IPS-NIHi11 (cell line): ENCODE measurements around the gene COX7A2L.
"Not testable (repeated sequence)": the region's sequence is repeated elsewhere in the genome, so short reads cannot be mapped to it uniquely, and the experiment has no call there.

ENCODE experiments used
- DNase-seq: peaks from one replicate; pipeline ENCODE4 v3.0.0; 2012; ENCODE audit warnings: mixed read lengths, low spot score

Gene COX7A2L

GRCh38 chr2:42367835-42368234, 6.8 kb upstream of the COX7A2L start:
- DNase-seq, result no peak

DNA sequence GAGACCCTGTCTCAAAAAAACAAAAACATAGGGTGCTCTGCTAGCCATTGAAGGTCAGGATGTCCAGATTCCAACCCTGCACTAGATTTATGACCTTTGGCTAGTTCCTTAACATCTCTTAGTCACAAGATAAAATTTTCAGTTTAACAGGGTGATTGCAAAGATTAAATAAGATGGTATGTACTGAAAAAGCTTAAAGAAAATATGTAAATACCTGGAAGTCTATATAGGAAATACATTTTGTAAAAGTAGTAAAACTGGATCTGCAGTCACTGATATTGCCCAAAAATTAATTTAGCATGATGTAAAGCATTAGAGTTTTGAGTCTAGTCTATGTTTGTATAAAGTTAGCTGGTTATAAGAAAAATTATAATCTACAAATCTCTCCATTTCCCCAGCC, 5.4 kb upstream of the COX7A2L start:
- DNase-seq, result no peak

- DNase-seq, result no peak
Measured at GRCh38 chr2:42364658-42365057, 3.6 kb upstream of the COX7A2L start.

- no peak for DNase-seq
Measured at GRCh38 chr2:42363413-42363812, 2.4 kb upstream of the COX7A2L start.

DNA sequence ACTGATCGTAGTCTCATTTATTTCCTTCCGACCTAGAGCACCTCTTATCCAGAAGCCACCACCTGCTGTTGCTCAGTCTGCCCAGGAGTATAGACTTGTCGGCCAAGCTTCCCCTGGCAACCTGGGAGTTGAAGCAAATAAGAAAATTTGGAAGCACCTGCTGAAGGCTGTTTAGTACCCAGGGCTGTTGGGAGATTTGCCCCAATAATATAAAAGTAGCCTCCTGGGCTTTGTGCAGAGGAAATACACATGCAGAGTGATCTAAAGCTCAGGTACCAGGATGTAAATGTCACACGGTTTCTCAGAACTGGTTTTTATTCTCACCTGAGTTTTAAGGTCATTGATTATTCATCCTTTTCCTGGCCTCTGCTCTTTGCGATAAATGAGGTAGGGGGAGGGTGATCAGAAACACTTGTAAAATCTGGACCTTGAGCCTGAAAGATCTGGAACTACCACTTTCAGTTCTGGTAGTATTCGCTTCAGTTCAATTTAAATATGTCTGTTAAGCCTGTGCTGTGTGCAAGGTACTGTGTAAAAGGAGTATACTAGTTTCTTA, 789 bp upstream of the COX7A2L start:
- DNase-seq, result no peak

DNA sequence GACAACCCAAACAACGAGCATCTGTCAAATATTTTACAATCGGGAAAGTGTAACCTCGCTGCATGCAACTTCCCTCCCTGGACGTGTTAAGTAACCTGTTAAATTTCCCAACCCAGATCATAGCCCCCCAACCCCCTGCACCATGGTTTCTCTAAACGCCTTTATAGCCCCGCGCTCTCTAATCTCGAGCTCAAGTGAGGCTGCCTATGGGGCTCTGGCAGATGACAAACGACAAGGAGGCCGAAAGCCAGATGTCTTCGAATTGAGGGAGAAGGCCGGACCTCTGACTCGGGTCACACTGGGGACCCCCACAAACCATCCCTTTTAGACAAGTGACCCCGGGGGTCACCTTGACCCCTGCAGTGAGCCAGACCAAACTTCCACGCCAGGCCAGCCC, 526 bp downstream of the COX7A2L start:
- no peak for DNase-seq

DNA sequence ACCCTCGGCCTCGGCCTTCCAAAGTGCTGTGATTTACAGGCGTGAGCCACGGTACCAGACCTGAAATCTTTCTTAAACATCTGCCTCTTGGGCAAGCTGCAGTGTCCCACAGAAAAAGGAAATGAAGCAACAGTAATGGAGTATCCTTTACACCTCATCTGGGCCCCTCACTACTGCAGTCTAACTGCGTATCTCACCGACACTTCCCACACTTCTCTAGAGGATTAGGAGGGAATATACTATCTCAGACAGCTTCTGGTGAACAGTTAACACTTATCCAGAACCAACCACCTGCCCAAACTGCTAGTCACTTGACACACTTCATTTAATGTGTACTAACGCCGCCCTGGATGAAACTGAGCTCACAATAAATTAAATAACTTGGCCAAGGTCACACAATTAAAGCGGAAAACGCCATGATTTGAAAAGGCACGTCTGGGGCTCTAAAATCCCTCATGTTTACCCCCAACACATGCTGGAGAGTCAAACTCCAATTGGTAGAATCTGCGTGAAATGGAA, 993 bp downstream of the COX7A2L start:
- no peak for DNase-seq

- no peak for DNase-seq
Measured at GRCh38 chr2:42359304-42359964, 1.6 kb downstream of the COX7A2L start.

DNA sequence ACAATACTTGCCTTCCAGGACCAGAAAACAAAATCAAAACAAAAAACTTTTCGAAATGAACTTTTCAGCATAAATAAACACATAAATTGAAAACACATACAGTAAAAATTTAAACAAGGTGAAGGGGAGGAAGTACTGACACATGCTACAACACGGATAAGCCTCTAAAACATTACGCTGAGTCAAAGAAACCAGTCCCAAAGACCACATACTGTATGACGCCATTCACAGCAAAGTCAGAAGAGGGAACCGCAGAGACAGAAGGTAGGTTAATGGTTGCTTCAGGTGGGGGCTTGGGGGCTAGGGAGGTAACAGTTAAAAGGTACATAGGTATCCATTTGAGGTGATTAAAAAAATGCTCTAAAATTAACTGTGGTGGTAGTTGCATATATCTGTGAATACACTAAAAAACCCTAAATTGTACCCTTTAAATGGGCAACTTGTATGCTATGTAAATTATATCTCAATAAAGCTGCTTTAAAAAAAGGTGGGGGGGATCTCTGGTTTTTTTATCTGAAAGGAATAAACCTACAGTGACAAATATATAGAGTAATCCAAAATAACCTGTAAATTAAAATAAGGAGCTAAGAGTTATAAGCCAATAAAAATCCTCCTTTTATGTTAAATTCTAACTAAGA, 7.1 kb downstream of the COX7A2L start:
- DNase-seq, result no peak

DNA sequence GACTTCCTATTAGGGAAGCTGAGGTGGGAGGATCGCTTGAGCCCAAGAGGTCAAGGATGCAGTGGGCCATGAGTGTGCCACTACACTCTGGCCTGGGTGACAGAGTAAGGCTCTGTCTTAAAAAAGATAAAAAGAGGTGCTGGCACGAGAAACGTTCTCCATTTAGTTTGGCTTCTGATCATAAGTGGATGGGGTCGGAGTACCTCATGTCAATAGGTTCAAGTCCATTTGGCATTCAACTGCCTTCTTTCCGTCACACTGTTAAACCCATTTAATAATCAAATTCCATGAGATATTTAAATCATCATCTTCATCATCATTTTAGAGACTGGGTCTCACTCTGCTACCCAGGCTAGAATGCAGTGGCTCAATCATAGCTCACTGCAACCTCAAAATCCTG, 9.2 kb downstream of the COX7A2L start:
- DNase-seq, result no peak

DNA sequence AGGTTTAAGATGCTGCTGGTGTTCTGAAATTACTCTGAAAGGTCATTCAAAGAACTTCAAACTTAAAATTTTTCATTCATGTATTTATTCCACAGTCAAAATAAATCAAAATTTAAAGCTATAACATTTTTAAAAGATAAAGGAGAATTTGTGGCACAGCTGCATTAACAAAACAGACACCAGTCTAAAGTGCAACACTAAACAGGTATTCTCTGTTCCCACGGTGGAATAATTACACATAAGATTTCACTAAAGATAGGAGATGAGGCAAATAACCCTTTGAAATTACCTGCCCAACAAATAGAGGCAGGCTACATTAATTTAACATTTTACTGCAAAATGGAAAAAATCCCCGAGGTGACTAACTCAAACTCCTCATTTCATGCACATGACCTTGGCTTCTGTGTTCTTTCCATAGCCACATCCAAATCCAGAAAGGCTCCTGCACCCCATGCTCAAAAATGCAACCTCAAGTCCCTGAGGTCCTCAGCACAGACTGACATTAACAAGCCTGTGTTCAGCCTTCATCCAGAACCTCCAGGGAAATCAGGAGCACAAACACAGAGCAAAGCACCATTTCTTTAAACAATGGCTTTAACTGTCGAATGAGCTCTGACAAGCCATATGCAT, 10.5 kb downstream of the COX7A2L start:
- DNase-seq, result no peak

GRCh38 chr2:42348113-42348805, 12.8 kb downstream of the COX7A2L start:
- DNase-seq, result no peak

GRCh38 chr2:42347518-42347917, 13.5 kb downstream of the COX7A2L start:
- not testable (repeated sequence) for DNase-seq

GRCh38 chr2:42346856-42347255, 14.2 kb downstream of the COX7A2L start:
- not testable (repeated sequence) for DNase-seq

DNA sequence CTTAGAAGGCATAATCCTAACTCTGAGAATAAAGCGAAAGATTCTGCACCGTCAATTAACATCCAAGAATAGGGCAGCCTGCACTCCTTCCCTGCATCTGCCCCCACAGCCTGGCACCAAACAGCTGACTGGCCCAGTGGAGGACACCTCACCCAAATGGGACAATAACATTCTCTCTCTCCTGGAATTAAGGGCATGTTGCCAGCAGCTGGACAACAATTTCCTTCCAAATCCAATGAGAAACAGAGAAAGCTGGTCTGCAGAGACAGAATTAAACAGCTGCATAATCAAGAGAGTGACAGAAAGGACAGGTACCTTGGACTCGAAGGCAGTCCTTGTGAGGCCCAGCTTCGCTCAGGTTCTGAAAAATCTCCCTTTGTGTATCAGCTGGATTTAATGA, 15.0 kb downstream of the COX7A2L start:
- no peak for DNase-seq

DNA sequence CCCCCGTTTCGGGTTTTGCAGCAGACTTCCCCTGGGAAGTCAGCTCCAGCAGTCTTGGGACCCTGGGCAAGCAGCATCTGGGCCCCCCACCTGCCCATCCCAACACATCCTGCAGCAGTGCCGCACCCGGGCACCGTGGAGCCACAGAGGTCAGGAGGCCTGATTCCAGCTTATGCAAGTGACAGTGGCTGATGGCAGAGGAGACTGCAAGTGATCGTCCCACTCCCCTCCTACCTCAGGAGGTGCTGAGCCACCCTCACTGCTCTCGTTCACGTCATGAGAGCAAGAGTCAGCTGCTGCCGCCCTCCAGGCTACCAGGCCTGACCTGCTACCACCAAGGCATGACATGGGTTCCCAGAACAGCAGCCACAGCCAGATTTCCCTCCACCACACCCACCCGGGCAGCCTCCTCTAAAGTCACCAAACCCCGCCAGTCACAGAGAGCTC, 18.2 kb downstream of the COX7A2L start:
- DNase-seq, result no peak

DNA sequence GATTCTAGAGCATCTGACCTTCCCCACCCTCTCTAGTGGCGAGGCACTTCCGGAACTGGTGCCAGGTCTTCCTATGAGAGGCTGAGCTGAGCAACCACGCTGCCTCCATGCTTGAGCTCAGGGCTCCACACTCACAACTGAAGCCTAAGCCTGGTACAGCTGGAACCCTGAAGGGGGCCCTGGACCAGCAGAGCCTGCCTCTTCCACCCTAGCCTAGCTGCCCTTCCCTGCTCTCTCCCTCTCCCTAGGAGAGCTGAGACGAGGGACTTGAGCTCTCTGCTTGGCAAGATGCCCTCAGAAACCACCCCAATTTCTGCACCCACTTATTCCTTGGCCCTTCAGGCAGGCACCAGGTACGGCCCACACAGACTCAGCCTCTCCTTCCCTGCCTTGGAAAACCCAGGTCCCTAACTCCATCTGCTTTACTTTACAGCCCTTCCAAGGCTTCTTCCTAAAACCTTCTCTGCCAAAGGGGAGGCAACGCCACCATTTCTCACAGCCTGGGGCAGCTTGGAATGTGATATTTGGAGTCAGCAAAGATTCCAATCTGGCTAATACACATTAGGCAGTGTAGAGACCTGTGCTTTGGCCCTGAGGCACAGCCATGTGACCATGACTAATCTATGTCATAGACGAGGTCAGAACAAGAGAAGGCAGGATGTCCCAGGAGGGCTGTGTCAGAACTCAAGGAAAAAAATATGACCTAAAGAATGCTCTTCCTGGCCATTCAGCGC, 18.8 kb downstream of the COX7A2L start:
- no peak for DNase-seq

GRCh38 chr2:42340938-42341636, 19.9 kb downstream of the COX7A2L start:
- DNase-seq, result no peak

GRCh38 chr2:42340045-42340937, 20.7 kb downstream of the COX7A2L start:
- DNase-seq, result no peak
